COR-L47 (cell line): Measurements from ENCODE around the gene IL17C.

Experiments used
- DNase-seq: peaks from one replicate; lab custom pipeline; 2025; lab: John Stamatoyannopoulos, UW

The IL17C gene

DNA sequence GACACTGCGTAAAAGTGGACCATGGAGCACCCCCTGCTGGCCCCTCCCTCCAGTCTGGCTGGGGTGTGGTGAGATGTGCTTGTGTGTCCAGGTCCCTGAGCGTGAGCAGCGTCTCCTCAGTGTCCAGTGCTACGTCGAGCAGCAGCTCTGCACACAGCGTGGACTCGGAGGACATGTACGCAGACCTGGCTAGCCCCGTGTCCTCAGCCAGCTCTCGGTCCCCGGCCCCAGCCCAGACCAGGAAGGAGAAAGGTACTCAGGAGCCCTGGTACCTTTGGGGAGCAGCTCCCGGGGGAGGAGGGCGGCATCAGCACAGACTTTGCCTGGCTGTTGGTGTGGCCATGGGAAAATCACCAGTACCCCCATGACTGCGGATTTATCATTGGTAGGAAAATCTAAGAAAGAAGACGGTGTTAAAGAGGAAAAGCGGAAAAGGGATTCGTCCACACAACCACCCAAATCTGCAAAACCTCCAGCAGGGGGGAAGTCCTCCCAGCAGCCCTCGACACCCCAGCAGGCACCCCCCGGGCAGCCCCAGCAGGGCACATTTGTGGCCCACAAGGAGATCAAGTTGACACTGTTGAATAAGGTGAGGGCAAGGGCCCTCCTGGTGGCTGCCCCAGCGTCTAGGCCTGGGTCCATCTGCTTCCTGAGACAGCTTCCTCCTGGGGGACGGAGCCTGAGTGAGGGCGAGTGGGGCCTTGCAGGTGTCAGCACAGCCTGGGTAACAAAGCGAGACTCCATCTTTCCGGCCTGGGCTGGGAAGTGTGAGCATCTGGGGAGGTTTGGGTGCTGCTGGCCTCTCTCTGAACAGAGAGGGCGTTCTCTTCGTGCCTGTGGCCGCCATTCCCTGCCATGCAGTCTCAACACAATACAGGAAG, 10.6 kb upstream of the IL17C start:
- no peak for DNase-seq

GRCh38 chr16:88628512-88628974, 9.8 kb upstream of the IL17C start:
- DNase-seq = no peak

DNA sequence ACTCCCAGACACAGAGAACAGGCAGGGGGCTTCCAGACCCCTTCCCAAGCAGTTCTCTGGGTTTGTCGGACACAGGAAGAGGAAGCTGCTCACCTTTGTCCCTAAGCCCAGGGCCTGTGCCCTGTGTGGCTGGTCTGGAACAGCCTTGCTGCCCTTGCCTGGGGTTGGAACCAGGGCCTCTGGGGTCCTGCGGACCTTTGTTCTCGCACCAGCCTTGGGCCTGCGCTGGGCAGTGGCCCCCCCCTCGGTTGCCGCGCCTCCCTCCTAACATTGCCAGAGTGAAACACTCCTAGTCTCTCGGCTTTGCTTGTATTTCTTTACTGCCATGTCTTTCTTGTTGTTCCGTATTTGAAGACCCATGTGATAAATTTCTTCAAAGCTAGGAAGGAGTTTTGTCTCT, 8.5 kb upstream of the IL17C start:
- DNase-seq = no peak

DNA sequence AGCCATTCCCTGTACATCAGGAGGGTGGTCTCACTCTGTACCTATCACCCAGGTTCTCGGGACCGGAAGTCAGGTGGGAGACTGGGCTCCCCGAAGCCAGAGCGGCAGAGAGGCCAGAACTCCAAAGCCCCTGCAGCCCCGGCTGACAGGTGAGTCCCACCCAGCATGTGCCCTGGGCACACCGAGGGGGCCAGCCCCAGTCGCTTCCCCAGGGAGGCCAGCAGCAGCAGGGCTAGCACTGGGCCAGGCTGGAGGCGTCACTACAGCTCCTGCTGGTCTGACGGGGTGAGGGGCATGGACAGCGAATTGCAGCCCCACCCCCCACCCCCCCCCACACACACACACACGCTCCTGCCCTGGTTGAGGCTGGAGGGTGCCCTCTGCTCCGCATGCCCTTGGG, 7.9 kb upstream of the IL17C start:
- no peak for DNase-seq

GRCh38 chr16:88630941-88631340, 7.4 kb upstream of the IL17C start:
- no peak for DNase-seq

- DNase-seq = no peak
These were observed 7.0 kb upstream of the IL17C start for GRCh38 chr16:88631384-88631783.

DNA sequence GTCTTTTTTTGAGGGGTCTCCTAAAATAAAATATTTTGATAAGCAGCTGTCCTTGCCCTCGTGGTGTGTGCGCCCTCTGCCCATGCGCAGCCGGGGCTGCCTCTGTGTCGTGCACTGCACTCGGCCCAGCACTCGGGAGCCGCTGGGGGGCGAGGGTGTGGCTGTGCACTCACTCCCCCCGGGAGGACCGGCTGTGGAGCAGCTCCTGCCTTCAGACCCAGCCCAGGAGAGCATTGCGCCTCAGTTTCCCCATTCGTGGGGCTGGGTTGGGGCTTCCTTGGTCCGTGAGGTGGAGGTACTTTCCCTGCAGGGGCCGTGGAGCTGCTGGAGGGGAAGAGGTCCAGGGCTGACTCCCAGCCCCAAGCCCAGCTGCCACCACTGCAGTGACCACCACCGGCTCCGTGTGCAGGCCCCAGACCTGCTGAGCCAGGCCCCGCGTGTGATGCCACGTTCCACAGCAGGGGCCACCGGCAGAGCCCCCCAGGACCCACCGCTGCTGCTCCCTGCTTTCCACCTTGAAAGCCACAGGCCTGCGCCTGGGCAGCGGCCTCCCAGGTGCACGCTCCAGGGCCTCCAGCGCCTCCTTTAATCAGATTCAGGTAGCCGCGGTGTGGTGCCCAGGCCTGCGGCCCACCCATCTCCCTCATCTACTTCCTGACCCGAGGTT, 6.3 kb upstream of the IL17C start:
- DNase-seq = no peak

DNA sequence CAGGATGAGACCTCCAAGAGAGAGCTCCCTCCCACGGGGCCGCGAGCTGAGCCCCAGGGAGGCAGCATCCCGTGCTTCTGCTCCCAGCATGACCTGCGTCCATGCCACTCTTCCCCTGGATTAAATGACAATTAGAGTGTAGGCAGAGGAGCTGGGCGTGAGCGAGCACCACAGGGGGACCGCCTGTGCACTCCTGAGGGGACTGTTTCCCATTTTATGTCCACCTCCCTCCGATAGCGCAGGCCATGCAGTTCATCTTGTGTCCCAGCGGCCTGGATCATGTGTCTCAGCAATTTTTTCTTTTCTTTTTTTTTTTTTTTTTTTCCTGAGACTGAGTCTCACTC, 5.8 kb upstream of the IL17C start:
- DNase-seq = no peak

DNA sequence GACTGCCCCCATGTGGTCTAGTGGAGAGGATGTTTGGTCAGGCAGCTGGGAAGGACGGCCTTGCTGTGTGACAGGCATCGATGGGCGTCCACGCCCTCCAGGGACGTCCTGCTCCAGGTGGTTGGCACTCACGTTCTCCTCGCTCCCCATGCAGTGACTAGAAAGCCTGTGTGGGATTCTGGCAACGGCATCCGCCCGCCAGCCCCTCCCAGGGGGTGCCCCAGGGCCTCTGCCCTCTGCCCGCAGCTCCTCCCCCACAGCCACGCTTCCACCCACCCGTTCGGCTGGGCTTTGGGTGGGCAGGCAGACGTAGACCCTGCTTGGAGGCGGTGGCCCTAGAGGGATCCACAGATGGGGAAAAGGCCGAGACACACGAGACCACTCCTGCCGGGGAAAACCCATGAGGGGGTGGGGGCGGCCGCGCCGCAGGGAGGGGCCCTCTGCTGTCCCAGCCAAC, 4.7 kb upstream of the IL17C start:
- no peak for DNase-seq

DNA sequence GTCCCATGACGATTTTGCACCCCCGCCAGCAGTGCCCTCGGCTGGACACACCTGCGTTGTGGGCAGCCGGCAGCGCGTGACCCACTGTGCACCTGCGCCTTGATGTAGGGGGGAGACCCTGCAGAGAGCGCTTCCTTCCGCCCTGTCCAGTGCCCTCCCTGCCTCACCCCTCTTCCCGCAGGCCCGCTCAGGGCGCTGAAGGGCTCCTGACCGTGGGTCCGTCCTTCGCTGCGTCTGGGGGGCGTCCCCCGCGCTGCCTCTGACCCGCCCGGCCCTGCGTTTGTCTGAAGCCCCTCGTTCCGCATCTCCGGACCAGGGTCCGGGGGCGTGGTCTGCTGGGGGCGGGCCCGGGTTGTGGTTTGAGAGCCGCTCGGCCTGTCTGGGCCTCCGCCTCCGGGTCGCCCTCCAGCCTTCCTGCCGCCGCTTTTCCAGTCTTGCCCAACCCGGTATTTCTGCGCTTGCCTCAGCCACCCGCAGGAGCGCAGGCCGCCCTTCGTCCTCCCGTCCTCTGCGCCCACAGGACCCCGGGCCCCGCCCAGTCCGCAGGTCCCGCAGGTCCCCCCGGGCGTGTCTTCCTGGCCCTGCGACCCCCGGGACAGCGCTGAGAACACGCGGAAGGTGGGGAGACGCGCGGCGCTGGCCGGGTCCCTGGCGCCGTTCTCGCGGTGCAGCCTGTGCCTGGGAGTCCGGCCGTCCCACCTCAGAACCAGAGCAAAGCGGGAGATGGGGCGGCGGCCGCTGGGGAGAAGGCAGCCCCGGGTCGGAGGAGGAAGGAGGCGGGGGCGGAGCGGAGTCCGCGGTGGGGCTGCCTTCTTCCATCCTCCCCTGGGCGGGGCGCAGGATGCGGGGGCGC, 4.0 kb upstream of the IL17C start:
- no peak for DNase-seq

DNA sequence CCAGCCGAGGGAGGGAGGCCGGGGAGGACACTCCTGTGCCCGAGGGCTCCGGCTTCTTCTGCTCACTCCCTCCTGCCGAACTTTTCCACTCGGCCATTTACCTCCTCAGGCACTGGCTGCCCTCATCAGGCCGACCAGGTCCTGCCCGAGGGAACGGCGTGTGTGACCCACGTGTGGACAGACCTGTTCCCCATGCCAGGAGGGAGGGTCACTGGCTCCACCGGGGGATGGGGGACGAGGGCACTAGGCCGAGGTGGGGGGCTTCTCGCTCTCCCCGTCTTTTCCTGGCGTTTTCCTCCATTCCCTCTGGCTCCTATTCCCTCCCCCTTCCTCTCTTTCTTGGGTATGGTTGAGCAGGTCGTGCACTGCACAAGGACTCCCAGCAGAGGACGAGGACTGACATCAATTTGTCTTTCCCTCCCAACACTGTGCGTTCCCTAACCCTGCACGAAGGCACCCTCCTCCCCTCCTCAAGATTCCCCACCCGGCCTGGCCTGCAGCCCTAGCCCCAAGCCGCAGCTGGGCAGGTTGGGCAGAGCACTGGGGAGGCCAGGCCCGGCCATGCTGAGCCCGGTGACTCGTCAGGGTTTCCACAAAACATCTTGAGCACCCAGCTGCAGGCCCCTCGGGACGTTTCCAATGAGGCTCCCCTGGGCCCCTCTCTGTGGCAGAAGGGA, 3.2 kb upstream of the IL17C start:
- no peak for DNase-seq

DNA sequence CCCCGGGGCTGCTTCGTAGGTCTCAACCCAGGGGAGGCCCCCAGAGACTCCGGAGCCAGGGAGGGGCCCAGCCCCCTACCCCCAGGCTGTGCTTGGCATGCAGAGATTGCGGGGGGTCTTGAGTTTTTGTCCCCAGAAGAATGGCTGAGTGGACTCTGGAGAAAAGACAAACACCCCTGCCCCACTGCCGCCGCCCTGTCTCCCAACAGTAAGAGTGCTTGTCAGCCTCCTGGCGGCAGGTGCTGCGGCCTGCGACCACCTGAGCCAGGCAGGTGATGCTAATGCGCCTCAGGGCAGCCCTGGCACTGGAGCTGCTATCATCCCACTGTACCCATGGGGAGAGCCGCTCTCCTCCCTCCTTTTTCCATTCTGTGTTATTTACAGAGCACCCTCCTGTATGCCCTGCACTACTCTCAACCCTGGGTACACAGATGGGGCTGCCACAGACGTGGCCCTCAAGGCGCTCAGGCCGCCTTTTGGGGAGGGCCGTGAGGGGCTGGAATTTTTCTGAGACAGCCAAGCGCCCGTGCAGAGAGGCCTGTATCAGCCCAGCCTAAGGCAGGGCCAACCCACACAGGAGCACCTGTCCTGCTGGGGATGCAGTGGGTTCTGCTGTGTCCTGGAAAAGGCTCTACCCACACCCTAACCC, 2.6 kb upstream of the IL17C start:
- DNase-seq = no peak

DNA sequence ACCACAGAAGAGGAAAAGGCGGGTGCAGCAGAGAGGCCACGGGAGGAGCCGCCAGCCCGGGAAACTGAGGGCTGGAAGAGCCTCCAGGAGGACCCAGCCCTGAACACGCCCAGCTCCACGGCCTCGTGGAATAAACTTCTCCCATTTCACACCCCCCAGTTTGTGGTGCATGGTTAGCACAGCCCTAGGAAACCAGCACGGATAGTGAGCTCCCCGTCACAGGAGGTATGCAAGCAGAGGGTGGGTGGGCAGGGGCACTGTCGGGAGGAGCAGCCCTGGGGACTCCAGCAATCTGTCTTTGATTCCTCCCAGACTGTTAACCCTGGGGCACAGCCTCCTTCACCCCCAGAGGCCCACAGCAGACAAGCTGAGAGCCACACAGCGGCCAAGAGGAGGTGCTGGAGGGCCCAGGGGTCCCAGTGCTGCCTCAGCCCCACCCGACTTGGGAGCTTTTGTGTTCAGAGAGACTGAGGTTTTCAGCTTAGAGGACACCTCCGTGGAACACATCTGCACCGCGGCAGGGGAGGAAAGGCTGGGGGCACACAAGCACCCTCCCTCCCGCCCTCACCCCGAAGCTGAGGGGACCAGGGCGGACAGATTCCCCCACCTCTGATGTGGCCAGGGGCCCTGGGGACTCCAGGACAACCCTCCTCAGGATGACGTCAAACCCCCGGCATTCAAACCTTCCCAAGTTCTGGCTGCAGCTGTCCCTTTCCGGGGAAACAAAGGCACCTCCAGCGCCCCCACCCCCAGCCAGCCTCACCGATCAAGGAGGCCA, 1.7 kb upstream of the IL17C start:
- no peak for DNase-seq

DNA sequence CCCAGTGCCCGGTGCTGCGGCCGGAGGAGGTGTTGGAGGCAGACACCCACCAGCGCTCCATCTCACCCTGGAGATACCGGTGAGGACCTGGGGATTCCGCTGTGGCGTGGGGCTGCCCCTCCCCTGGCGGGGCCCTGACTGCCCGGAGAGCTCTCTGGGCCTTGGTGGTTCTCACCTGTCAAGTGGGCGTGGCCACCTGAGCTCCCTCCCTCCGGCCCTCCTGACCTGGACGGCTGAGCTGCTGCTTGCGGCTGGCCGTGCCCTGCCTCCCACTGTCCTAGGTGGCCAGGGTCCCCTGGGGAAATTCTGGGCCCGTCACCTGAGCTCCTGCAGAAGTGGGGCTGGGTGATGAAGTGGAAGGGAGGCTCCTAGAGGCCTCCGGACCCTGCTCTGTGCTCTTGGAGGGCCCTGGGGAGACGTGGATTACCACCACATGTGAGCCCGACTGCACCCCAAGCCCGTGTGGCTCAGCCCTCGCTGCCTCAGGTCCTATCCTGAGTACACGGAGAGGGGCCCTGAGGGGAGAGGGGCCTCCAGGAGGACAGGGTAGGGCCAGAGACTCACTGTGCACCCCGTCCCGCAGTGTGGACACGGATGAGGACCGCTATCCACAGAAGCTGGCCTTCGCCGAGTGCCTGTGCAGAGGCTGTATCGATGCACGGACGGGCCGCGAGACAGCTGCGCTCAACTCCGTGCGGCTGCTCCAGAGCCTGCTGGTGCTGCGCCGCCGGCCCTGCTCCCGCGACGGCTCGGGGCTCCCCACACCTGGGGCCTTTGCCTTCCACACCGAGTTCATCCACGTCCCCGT, 1.1 kb downstream of the IL17C start:
- no peak for DNase-seq

- no peak for DNase-seq
These were observed 1.7 kb downstream of the IL17C start for GRCh38 chr16:88640039-88640495.

DNA sequence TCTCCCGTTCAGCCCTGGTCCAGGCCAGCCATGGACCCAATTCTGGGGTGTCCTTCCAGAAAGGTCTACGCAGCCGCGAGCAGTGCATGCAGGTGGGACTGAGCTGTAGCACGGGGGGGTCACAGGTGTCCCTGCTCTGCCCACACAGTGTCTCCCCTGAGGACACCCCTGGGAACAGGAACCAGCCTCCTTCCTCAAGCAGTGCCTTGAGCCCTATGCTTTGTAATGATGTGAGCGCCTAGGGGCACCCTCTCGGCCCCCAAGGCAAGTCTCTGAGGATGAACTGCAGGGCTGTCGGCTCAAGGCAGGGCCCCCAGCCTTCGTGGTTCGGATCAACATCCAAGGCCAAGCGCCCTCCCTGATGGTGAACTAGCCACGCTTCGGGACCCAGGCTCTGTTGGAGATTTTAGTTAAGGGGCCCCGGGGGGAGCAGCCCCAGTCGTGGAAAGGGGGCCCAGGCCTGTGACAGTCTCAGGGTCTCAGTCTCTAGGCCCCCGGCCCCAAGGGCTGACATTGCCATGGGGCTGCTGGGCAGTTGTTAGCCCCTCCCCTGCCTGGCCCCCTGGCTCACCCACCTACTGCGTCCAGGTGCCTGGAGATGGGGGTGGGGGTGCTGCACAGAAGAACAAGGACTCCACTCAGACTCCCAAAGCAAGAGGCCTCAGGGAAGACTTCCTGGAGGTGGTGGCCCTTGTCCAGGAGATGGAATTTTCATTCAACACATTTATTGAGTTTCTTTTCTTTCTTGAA, 2.3 kb downstream of the IL17C start:
- DNase-seq = no peak

GRCh38 chr16:88642881-88643643, 4.7 kb downstream of the IL17C start:
- DNase-seq = no peak

DNA sequence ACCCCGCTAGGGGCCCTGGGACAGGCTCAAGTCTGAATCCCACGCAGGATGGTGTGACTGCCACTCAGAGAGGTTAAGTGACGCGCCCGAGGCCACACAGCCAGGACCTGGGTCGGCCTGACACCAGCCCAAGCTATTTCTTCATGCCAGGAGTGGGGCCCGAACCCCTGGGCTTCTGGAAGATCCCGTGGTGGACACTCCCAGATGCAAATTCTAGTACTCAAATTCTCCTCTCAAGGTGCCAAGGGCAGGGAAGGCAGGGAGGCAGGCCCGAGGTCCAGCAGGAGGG, 5.2 kb downstream of the IL17C start:
- DNase-seq = no peak
